Liver (tissue), 3 donors: ENCODE measurements around the gene IPPK.

Experiments used
- EGR1 ChIP-seq, 2 donors: IDR thresholded peaks; 2 replicates each; pipeline ENCODE4 v1.6.1; 2016 to 2018; ENCODE audit warnings: antibody characterized with exemption in 2 of 2, low read depth in 2 of 2
- FOXA1 ChIP-seq: IDR thresholded peaks from 2 replicates; pipeline ENCODE4 v1.6.1; 2016; ENCODE audit warnings: antibody characterized with exemption
- GABPA ChIP-seq, 2 donors: IDR thresholded peaks in 1 of 2; conservative IDR thresholded peaks in 1 of 2; 2 replicates each; pipeline ENCODE4 v1.6.1; 2016; ENCODE audit warnings: antibody characterized with exemption in 2 of 2, mild to moderate bottlenecking in 1 of 2, moderate library complexity in 1 of 2
- HNF4G ChIP-seq: IDR thresholded peaks from 2 replicates; pipeline ENCODE4 v1.6.1; 2016; ENCODE audit warnings: antibody characterized with exemption
- JUND ChIP-seq, 2 donors: IDR thresholded peaks; 2 replicates each; pipeline ENCODE4 v1.6.1; 2016; ENCODE audit warnings: antibody characterized with exemption in 2 of 2
- MAX ChIP-seq: IDR thresholded peaks from 2 replicates; pipeline ENCODE4 v1.6.1; 2016; ENCODE audit warnings: antibody characterized with exemption
- RAD21 ChIP-seq, 2 donors: IDR thresholded peaks; 2 replicates each; pipeline ENCODE4 v1.6.1; 2016; ENCODE audit warnings: antibody characterized with exemption in 2 of 2, mild to moderate bottlenecking in 2 of 2
- RXRA ChIP-seq, 2 donors: IDR thresholded peaks; 2 replicates each; pipeline ENCODE4 v1.6.1; 2017 to 2018; ENCODE audit warnings: antibody characterized with exemption in 2 of 2, mild to moderate bottlenecking in 1 of 2
- SP1 ChIP-seq: IDR thresholded peaks from 2 replicates; pipeline ENCODE4 v1.6.1; 2018; ENCODE audit warnings: antibody characterized with exemption, mild to moderate bottlenecking
- TAF1 ChIP-seq: conservative IDR thresholded peaks from 2 replicates; pipeline ENCODE4 v1.6.1; 2016; ENCODE audit warnings: antibody characterized with exemption, mild to moderate bottlenecking
- YY1 ChIP-seq: IDR thresholded peaks from 2 replicates; pipeline ENCODE4 v1.6.1; 2016; ENCODE audit warnings: antibody characterized with exemption, mild to moderate bottlenecking
- ZBTB33 ChIP-seq: IDR thresholded peaks from 2 replicates; pipeline ENCODE4 v1.6.1; 2016; ENCODE audit warnings: antibody characterized with exemption
- TF ChIP-seq, protein P1 (sequence below): fragments of 150-350 bp; IDR thresholded peaks from 2 replicates; pipeline ENCODE4 v1.5.1; 2017; ENCODE audit warnings: improper control_type of control experiment, low read depth, low read length; ENCODE audit not compliant: missing input control
- TF ChIP-seq, protein P2 (sequence below): IDR thresholded peaks from 2 replicates; pipeline ENCODE4 v1.6.1; 2016; ENCODE audit warnings: antibody characterized with exemption, mild to moderate bottlenecking
- donor health status: healthy.
- donor health status: healthy.

DNA sequence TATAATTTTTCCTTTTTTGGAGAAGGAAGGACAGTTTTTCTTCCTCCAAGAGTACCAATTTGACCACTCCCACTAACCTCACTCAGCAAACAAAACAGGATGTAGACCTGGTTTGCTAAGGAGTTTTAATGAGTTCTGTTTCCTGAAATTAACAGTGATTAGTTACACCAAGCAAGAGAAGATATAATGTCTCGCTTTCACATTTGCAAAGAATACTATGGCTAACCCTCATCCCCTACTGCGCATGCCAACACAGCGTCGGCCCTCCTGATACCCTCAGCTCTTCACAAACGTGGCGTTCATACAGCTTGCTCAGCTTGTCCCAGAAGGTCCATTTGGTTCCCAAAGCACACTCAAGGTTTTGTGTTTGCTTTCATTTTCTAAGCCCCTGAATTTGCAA, 41.9 kb upstream of the IPPK start:
- TF ChIP-seq RAD21 (IDR thresholded peaks at IDR 0.05) (no peak), RXRA (IDR thresholded peaks at IDR 0.05) (no peak), SP1 (no peak), EGR1 (IDR thresholded peaks at IDR 0.05; ENCODE audit: low read depth in 2 of 2) (no peak), ZBTB33 (no peak), FOXA1 (no peak), YY1 (no peak), JUND (IDR thresholded peaks at IDR 0.05) (no peak), TAF1 (no peak), MAX (no peak), GABPA (IDR thresholded peaks at IDR 0.05 in 1 of 2, conservative IDR thresholded peaks at IDR 0.05 in 1 of 2) (no peak), HNF4G (no peak)
- TF ChIP-seq, protein P1, sequence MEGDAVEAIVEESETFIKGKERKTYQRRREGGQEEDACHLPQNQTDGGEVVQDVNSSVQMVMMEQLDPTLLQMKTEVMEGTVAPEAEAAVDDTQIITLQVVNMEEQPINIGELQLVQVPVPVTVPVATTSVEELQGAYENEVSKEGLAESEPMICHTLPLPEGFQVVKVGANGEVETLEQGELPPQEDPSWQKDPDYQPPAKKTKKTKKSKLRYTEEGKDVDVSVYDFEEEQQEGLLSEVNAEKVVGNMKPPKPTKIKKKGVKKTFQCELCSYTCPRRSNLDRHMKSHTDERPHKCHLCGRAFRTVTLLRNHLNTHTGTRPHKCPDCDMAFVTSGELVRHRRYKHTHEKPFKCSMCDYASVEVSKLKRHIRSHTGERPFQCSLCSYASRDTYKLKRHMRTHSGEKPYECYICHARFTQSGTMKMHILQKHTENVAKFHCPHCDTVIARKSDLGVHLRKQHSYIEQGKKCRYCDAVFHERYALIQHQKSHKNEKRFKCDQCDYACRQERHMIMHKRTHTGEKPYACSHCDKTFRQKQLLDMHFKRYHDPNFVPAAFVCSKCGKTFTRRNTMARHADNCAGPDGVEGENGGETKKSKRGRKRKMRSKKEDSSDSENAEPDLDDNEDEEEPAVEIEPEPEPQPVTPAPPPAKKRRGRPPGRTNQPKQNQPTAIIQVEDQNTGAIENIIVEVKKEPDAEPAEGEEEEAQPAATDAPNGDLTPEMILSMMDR = no peak
- TF ChIP-seq, protein P2, sequence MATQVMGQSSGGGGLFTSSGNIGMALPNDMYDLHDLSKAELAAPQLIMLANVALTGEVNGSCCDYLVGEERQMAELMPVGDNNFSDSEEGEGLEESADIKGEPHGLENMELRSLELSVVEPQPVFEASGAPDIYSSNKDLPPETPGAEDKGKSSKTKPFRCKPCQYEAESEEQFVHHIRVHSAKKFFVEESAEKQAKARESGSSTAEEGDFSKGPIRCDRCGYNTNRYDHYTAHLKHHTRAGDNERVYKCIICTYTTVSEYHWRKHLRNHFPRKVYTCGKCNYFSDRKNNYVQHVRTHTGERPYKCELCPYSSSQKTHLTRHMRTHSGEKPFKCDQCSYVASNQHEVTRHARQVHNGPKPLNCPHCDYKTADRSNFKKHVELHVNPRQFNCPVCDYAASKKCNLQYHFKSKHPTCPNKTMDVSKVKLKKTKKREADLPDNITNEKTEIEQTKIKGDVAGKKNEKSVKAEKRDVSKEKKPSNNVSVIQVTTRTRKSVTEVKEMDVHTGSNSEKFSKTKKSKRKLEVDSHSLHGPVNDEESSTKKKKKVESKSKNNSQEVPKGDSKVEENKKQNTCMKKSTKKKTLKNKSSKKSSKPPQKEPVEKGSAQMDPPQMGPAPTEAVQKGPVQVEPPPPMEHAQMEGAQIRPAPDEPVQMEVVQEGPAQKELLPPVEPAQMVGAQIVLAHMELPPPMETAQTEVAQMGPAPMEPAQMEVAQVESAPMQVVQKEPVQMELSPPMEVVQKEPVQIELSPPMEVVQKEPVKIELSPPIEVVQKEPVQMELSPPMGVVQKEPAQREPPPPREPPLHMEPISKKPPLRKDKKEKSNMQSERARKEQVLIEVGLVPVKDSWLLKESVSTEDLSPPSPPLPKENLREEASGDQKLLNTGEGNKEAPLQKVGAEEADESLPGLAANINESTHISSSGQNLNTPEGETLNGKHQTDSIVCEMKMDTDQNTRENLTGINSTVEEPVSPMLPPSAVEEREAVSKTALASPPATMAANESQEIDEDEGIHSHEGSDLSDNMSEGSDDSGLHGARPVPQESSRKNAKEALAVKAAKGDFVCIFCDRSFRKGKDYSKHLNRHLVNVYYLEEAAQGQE = no peak
